GM08714 (cell line): ENCODE measurements around the gene ZNHIT2.
"Not testable (repeated sequence)": the region's sequence is repeated elsewhere in the genome, so short reads cannot be mapped to it uniquely, and the experiment has no call there.

ENCODE experiments used
- H3K4me3 ChIP-seq: fragments of 200-500 bp; sonication (Bioruptor generic); 2 replicates; pipeline ENCODE4 v1.5.1; 2014; ENCODE audit warnings: mild to moderate bottlenecking, low read length, inconsistent platforms
- ZNF274 ChIP-seq: IDR thresholded peaks from 2 replicates; pipeline ENCODE4 v1.6.1; 2012; ENCODE audit warnings: mild to moderate bottlenecking, low read depth, low read length

The ZNHIT2 gene

DNA sequence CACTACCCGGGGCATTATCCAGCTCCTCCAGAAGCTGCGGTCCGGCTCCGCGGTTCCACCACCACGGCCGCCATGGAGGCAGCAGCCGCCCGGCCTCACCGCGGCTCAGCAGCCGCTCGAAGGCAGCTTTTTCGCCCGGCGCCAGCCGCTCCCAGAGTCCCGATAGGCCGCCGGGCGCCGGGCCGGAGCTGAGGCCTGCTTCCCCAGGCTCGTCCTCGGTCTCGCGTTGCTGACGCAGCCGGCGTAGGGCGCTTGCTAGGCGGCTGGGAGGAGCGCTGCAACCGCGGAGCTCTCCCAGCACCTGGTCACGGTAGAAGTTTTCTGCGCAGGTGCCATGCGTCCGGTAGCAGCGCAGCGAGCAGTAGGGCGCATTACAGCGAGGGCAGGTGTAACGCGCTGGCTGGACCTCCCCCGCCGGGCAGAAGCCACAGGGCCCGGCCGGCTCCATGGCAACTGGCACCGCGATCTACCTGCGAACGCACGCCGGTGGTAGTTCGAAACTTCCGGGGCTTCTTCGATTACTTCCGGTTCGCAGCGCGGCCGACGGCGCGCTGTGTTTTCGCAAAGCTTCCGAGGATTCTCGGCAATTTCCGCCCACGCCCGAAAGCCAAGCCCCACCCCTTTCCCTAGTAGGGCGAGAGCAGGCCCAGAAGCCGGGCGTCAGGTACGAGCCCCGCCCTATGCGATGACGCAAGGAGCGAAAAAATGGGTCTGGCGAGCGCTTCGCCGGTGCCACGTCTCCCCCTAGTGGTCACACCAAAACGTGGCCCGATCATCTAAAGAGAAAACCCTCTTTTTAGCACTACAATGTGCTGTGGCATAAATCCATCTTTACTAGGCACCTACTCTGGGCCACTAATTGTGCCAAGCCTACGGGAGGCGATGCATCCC, at the start of gene ZNHIT2:
ZNHIT2 (minus strand) TSS at position 496 of the 891 bp plus-strand sequence; CDS start at position 448, 48 bp downstream.
- H3K4me3 ChIP-seq = peak within 1 kb of the TSS; percentile 69
- no peak for TF ChIP-seq ZNF274

DNA sequence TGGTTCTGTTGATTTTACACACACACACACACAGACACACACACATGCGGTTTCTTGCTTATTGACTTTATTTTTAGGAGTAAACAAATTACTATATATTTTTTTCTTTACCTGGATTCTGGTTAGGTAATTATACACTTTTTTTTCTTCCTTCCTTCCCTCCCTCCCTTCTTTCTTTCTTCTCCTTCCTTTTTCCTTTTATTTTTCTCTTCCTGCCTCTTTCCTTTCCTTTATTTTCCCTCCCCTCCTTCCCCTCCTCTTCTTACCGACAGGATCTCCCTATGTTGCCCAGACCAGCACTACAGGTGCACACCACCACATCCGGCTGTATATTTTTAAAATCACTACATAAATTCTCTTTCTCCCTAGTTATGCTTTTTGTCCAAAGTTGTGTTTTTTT, 49.4 kb upstream of the ZNHIT2 start:
- no peak for TF ChIP-seq ZNF274
- no peak overlapping the region for H3K4me3 ChIP-seq

GRCh38 chr11:65165410-65166317, 48.2 kb upstream of the ZNHIT2 start:
- no peak for TF ChIP-seq ZNF274
- H3K4me3 ChIP-seq = no peak overlapping the region

DNA sequence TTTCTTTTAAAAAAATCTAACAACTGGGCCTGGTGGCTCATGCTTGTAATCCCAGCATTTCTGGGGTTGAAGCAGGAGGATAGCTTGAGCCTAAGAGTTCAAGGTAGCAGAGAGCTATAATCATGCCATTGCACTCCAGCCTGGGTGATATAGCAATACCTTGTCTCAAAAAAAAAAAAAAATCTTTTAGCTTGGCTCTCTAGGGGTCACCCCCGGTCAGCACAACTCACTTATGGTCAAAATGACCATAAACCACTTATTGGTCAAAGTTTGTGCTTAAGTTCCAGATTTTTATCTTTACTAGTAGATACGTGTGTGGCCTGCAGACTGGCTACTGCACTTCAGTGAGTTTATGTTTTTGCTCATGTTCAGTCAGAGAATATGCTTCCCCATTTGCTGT, 46.2 kb upstream of the ZNHIT2 start:
- H3K4me3 ChIP-seq = no peak overlapping the region
- no peak for TF ChIP-seq ZNF274

GRCh38 chr11:65160643-65161042, 43.1 kb upstream of the ZNHIT2 start:
- no peak for TF ChIP-seq ZNF274
- H3K4me3 ChIP-seq = no peak overlapping the region

DNA sequence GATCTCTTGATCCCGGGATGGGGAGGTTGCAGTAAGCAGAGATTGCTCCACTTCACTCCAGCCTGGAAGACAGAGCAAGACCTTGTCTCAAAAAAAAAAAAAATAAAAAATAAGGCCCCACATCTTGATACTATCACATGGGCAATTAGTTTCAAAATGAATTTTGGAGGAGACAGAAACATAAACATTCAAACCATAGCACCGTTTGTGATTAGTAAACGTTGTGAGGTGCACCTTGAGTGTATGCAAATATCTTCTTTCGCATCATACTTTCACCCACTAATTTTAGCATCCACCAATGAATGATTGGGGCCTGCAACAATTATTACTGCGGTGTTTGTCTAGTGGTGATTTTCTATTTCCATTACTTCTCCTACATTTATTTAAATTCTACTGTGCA, 41.5 kb upstream of the ZNHIT2 start:
- H3K4me3 ChIP-seq = no peak overlapping the region
- no peak for TF ChIP-seq ZNF274

DNA sequence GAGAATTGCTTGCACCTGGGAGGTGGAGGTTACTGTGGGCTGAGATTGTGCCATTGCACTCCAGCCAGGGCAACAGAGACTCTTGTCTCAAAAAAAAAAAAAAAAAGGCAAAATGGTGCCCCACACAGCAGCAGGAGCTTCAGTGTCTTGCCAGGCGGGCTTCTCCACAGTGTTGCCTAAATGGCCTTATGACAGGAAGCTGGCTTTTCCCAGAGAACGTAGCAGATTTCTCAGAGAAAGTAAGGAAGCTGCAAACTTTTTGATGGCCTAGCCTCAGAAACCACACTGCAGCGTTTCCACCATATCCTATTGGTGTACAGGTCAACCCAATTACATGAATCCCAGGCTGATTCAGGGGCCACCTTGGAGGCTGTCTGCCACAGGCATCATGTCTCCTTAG, 39.8 kb upstream of the ZNHIT2 start:
- no peak for TF ChIP-seq ZNF274
- H3K4me3 ChIP-seq = no peak overlapping the region

GRCh38 chr11:65156926-65157325, 39.4 kb upstream of the ZNHIT2 start:
- no peak for TF ChIP-seq ZNF274
- no peak overlapping the region for H3K4me3 ChIP-seq

DNA sequence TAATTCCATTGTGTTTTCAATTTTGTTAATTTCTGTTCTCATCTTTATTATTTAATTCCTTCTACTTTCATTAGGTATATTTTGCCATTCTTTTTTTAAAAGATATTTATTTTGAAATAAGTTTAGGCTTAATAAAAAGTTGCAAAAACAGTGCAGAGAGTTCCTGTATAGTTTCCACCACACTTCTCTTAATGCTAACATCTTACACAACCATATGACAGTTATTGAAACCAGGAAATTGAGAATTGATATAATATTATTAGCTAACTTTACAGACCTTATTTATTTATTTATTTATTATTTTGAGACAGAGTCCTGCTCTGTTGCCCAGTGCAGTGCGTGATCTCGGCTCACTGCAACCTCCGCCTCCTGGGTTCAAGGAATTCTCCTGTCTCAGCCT, 38.8 kb upstream of the ZNHIT2 start:
- no peak overlapping the region for H3K4me3 ChIP-seq
- TF ChIP-seq ZNF274 = no peak

DNA sequence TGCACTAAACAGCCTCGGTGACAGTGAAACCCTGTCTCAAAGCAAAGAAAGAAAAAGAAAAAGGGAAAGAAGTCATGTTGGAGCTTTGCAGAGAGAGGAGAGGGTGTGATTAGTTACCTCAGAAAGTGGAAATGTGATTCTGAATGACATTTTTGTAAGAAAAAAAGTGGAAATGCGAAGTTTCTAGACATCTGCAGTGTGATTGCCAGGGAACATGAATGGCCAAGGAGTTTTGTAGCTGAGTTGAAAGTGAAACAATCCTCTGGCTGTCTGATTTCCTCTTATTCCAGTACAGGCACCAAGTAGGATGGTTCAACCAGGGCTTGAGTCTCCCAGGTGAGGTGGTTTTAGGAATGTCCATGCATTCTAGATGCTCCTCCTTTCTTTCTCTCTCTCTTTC, 34.6 kb upstream of the ZNHIT2 start:
- no peak overlapping the region for H3K4me3 ChIP-seq
- TF ChIP-seq ZNF274 = no peak

- TF ChIP-seq ZNF274 = no peak
- H3K4me3 ChIP-seq = no peak overlapping the region
These were observed 33.9 kb upstream of the ZNHIT2 start for GRCh38 chr11:65151331-65151899.

DNA sequence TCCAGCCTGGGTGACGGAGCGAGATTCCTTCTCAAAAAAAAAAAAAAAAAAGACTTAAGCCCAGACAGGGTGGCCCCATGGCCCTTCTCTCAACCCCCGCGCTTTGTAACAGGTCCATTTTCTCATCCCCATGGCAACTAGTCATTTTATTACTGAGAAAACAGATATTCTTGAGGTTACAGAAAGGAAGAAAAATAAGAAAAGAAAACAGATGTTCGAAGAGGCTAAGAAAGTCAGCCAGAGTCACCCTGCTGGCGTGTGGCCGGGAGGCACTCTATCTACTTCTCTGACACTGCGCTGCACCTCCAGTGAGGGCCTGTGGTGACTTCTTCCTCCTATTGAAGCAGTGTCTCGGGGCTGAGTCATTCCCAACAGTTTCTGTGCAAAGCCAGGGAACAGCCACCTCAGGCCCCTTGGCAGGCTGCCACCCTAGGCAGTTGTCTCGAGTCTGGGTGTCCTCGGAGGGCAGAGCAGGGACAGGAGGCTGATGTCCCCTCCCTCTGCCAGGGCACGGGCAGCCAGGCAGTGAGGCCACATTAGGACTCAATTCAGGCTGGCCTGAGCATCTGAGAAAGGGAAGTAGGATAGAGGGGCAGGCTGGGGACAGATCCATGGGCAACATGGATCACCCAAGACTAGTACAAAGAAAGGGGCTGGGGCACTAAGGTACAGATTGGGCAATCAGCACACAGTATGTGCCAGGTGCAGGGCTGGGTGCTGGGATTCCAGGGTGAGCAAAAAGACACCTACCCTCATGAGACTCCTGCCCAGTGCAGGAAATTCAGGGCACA, 33.2 kb upstream of the ZNHIT2 start:
- TF ChIP-seq ZNF274 = no peak
- H3K4me3 ChIP-seq = no peak overlapping the region

GRCh38 chr11:65150131-65150508, 32.6 kb upstream of the ZNHIT2 start:
- not testable (repeated sequence) for H3K4me3 ChIP-seq

GRCh38 chr11:65148657-65149056, 31.2 kb upstream of the ZNHIT2 start:
- TF ChIP-seq ZNF274 = no peak
- H3K4me3 ChIP-seq = no peak overlapping the region
